HG03159 (cell line): ENCODE results near the gene SERPINA12.

Source experiments
- ATAC-seq: cut with Tn5 transposase; IDR thresholded peaks from one replicate; pipeline ENCODE4 v1.9.1; 2021; ENCODE audit warnings: mild to moderate bottlenecking, moderate library complexity; ENCODE audit not compliant: unreplicated experiment

SERPINA12 gene

GRCh38 chr14:94441531-94442205 is 67.6 kb downstream of the SERPINA12 start:
- no peak for ATAC-seq

- no peak for ATAC-seq
Observed at GRCh38 chr14:94441130-94441529, 68.1 kb downstream of the SERPINA12 start.

GRCh38 chr14:94439453-94440057 is 69.7 kb downstream of the SERPINA12 start:
- no peak for ATAC-seq
